HG02938 (cell line): Measurements from ENCODE around the gene DNAH9.

ENCODE experiments used
- ATAC-seq: cut with Tn5 transposase; IDR thresholded peaks from one replicate; pipeline ENCODE4 v1.9.1; 2021; ENCODE audit warnings: mild to moderate bottlenecking, moderate library complexity; ENCODE audit not compliant: unreplicated experiment

The DNAH9 gene

GRCh38 chr17:11823862-11824261, 225.6 kb downstream of the DNAH9 start:
- no peak for ATAC-seq

DNA sequence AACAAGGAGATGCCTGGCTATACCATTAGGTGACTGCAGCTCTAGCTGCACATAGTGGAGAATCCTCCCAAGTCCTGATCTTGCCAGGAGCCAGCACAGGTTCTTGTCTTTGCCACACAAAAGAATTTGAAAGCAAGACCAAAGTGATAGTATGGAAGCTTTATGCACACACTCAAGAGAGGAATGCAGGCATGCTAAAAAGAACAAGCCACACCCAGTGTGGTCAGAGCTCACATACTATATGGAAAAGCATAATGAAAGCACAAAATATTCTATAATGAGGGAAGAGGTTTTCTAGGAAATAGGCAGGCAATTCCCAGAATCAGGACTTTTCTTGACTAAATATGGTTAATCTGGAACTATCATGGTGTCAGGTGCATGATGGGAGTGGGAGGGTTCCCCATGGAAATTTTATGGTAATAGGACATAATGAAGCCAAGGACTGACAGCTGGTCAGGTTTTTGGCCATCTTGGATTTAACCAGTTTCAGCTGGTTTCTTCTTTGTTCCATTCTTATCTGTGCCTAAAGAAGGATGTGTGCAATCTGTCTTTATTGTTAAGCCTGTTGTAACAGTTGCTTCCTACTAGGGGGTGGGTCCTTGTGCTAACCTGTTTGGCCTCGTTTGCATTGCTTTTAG, 227.4 kb downstream of the DNAH9 start:
- no peak for ATAC-seq

DNA sequence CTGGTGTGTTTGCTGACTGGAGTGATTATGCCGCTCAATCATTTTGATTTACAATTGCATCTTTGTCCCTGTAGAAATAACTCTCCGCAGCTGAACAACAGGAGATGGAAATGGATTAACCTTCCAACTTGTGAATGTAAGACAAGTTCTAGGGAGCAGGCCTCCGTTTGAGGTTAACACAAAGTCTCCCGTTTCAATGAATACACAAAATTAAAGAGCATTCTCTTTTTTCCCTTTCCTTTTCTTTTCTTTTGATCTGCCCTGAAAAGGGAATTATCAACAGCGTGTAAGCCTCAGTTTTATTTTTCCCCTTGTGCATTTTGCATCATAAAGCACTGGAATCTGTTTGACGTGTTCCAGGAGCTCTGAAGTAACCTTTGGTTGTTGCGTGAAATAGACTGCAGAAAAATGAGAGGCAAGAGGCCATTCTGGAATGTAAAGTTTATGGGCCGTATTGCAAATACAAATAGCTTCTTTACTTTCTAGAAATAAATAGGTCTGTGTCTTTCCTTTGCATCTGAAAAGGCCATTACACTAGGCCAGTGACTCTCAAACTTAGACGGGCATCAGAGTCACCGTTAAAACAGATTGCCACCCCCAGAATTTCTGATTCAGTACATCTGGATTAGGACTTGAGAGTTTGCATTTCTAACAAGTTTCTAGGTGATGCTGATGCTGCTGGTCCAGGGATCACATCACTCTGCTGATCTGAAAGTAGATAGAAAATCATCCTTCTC, 234.3 kb downstream of the DNAH9 start:
- no peak for ATAC-seq

- ATAC-seq, result no peak
Observed at GRCh38 chr17:11836508-11836907, 238.2 kb downstream of the DNAH9 start.

- ATAC-seq, result no peak
Observed at GRCh38 chr17:11840052-11840451, 241.8 kb downstream of the DNAH9 start.

DNA sequence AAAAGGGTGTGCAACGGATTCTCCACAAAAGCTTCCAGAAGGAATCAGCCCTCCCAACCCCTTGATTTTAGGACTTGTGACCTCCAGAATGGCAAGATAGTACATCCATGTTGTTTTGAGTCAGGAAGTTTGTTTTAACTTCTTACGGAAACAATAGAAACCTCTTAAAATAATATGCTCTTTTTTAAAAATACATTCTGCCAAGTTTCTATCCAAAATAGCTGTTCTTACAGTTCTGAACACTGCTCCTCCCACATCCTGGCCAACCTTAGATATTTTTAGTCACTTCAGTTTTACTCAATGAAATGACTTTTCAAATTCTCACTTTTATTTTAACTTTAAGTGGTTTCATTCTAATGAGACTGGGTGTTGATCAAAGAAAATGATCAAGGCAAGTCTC, 242.6 kb downstream of the DNAH9 start:
- no peak for ATAC-seq

- ATAC-seq, result no peak
Observed at GRCh38 chr17:11848330-11848729, 250.1 kb downstream of the DNAH9 start.

- no peak for ATAC-seq
Observed at GRCh38 chr17:11852231-11852630, 254.0 kb downstream of the DNAH9 start.

DNA sequence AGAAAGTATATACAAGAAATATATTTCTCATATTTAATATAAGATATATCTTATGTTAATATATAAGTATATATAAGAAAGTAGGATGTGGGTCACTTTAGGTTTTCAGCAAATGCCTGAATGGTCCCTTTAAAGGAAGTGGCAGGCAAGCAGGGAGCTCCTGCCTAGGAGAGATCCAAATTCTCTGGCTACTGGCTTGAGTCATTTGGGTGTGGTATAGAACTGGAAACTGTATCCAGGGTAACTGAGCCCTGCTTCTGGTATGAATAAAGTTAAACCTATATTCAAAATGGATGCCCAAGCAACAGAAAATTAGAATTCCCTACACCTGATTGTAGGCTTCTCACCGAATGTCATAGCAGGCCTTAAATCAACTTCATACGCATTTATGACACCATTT, 254.6 kb downstream of the DNAH9 start:
- ATAC-seq, result no peak

DNA sequence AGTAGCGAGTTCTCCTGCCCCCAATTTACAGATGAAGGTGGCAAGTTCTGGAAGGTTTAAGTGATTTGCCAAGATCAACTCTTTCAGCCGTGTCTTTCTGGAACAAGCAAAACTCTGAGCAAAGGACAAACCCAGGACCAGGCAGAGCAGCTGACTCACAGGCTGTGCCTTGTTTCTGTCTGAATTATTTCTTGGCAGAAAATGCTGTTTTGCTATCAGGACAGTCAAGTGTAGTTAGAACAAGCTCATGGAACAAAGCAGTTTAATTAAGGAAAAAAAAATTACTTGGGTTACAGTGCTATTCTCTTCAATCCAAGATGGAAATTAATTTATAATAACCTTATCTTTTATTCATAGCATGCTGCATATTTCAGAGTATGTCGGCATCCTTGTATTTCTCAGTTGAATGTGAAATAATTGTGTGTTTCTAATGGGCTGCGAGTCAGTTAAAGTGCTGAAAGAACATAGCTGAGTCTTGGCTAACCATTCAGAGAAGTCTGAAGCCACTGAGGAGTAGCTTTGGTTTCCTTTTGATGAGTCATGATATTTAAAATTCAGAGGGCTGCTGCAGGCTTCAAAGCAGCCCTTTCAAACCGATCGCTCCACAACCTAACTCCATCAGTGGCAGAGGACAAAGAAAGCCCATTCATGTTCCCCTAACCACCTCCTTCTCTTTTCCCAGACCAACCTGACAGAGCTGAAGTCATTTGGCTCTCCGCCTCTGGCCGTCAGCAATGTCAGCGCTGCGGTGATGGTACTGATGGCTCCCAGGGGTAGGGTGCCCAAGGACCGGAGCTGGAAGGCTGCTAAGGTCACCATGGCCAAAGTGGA, 255.3 kb downstream of the DNAH9 start:
- ATAC-seq, result no peak

GRCh38 chr17:11855306-11855705, 257.0 kb downstream of the DNAH9 start:
- ATAC-seq, result no peak

GRCh38 chr17:11857006-11857405, 258.7 kb downstream of the DNAH9 start:
- ATAC-seq, result no peak

DNA sequence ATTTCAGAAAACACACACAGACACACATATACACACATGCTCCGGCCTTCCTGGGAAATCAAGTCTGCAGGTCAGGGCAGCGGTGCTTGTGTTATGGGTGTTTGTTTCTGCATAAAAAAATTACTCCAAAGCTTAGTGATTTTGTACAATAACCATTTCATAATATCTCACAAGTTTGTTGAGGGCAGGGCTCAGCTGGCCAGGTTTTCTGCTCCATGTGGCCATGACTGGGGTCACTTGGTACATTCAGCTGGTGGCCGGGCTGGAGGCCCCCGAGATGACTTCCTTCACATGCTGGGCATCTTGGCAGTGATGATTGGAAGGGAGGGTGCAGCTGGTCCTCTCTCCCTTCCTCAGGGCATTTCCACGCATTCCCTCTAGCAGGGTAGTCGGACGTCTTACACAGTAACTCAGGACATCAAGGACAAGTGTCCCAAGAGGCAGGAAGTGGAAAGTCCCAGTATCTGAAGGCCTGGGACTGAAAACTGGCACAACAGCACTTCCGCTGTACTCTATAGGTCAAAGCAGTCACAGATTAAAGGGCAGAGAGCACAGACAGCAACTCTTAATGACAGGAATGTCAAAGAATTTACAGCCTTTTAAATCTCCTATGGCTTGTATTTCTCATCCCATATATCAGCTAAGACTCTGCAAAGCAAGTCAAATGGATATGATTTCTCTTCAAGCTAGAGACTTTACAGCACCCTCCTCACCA, 271.6 kb downstream of the DNAH9 start:
- ATAC-seq, result no peak

DNA sequence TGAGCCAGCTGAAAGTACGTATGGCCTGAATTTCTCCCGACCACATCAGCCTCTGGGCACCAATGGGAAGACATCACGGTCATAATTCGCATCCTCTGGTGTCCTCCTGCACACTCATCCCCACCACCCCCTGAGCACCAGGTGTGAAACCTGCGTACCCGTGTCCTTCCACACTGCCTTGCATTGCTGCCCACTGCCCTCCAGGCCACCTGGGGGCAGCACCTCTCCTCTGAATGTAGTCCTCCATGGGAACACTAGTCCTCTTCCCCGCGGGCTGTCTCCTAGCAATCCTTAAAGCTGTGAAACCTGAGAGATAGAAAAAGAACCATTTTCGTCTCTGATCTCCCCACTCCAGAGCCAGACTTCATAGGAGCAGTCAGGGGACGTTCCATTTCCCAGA, 273.5 kb downstream of the DNAH9 start:
- no peak for ATAC-seq

DNA sequence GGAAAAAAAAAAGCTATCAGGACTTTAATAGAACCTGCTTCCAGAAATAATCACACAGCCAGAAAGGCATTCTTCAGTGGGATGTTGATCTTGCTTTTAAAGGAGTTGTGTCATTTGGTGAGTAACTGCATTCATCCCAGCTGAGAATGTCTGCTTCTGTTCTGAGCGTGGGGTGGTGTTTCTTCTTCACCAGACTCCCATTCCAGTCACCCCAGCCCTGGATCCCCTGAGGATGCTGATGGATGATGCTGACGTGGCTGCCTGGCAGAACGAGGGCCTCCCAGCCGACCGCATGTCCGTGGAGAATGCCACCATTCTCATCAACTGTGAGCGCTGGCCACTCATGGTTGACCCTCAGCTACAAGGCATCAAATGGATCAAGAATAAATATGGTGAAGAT, 276.5 kb downstream of the DNAH9 start:
- ATAC-seq, result no peak

GRCh38 chr17:11880714-11881113, 282.4 kb downstream of the DNAH9 start:
- ATAC-seq, result no peak

- no peak for ATAC-seq
Observed at GRCh38 chr17:11882716-11883115, 284.4 kb downstream of the DNAH9 start.

DNA sequence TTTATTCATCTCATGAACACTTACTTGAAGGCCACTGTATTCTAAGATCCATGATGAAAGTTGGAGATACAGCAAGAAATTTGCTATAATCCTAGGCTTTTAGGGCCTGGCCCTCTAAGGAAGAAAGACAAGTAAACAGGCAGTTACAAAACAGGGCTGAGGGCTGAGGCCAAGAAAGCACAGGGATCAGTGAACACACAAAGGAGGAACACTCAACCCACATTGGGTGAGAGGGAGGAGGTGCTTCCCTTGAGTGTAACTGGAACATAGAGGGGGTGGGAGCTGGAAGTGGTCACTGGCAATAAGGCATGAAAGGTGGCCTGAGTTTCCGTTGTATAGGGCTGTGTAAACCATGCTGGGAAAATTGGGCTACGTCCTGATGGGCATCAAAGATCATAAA, 286.8 kb downstream of the DNAH9 start:
- ATAC-seq, result no peak

- no peak for ATAC-seq
Observed at GRCh38 chr17:11889266-11889665, 291.0 kb downstream of the DNAH9 start.

GRCh38 chr17:11893862-11894261, 295.6 kb downstream of the DNAH9 start:
- no peak for ATAC-seq

DNA sequence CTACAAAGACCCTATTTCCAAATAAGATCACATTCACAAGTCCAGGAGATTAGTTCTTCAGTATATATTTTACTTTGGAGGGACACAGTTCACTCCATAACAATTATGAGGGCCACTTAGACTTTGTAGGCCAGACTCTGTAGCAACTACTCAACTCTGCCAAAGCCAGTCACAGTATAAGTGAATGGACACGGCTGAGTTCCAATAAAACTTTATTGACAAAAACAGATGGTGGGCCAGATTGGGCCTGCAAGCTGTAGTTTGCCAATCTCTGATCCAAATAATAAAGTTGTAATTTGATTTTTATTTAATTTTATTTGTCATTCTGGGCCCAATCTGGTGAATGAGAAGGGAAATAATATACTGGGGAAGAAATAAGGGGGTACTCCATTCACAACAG, 297.9 kb downstream of the DNAH9 start:
- ATAC-seq, result no peak
